Endothelial cell of umbilical vein (primary cell): ENCODE measurements around the gene TMIE. TPM values are rescaled to one million over a fixed set of nuclear protein-coding genes. Genes with fewer than 3 reads are reported as not detected.

ENCODE experiments used
- BruUV-seq: library from RNA; stranded (reverse); fragments of 400-500 nt; replicated peaks from 2 replicates; lab custom pipeline; 2021; lab: Mats Ljungman, UMichigan
- CTCF ChIA-PET: fragments of 300-600, 350-600 bp; sonication (Branson Sonifier 250); formaldehyde crosslinking; loops from one replicate; lab custom pipeline; 2021; ENCODE audit warnings: antibody characterized with exemption, inconsistent platforms; lab: Charles Lee
- POLR2A ChIA-PET: fragments of 300-600, 350-600 bp; sonication (Branson Sonifier 250); formaldehyde crosslinking; loops from one replicate; lab custom pipeline; 2021; ENCODE audit warnings: antibody characterized with exemption, inconsistent platforms; lab: Charles Lee
- DNase-seq: peaks from one replicate; pipeline ENCODE4 v3.0.0-alpha.2; 2011; ENCODE audit warnings: low read depth, low spot score
- FAIRE-seq: peaks from 2 replicates; lab custom pipeline; 2011; peaks lifted over from hg19 to GRCh38; lab: Jason Lieb, UNC
- H2AFZ ChIP-seq: 2 replicates; pipeline ENCODE4 v1.6.0; 2012; ENCODE audit warnings: low read depth, low read length, control low read depth, inconsistent platforms
- H3K27ac ChIP-seq: 2 replicates; pipeline ENCODE4 v1.5.1; 2011; ENCODE audit warnings: low read depth, mild to moderate bottlenecking, control low read depth, low read length, moderate library complexity; ENCODE audit not compliant: insufficient read depth
- H3K27me3 ChIP-seq, 2 experiments: 2 replicates each; pipeline versions ENCODE4 v1.6.0 to v1.6.1; 2011; ENCODE audit warnings: low read length in 2 of 2, mixed read lengths in 1 of 2; ENCODE audit not compliant: control insufficient read depth in 2 of 2, insufficient read depth in 2 of 2
- H3K36me3 ChIP-seq, 2 experiments: 2 replicates in 1 of 2; 3 replicates in 1 of 2; pipeline ENCODE4 v1.5.1; 2011; ENCODE audit warnings: low read length in 2 of 2, mild to moderate bottlenecking in 1 of 2, moderate library complexity in 1 of 2; ENCODE audit not compliant: control insufficient read depth in 2 of 2, insufficient read depth in 2 of 2; ENCODE audit errors: extremely low read depth in 1 of 2
- H3K4me1 ChIP-seq: 3 replicates; pipeline ENCODE4 v1.5.1; 2011; ENCODE audit warnings: mild to moderate bottlenecking, low read length; ENCODE audit not compliant: control insufficient read depth, insufficient read depth; ENCODE audit errors: extremely low read depth
- H3K4me2 ChIP-seq: 2 replicates; pipeline ENCODE4 v1.6.1; 2011; ENCODE audit warnings: low read length, control low read depth, mixed read lengths; ENCODE audit not compliant: insufficient read depth
- H3K4me3 ChIP-seq, 3 experiments: fragments of 200-600 bp in 1 of 3; sonication (generic), shearing (Covaris generic) in 1 of 3; replicated peaks in 1 of 3; 2 replicates each; pipeline ENCODE4 v1.5.1; 2011 to 2016; ENCODE audit warnings: control low read depth in 3 of 3, low read length in 3 of 3, mild to moderate bottlenecking in 2 of 3, inconsistent platforms in 1 of 3, low read depth in 1 of 3, moderate library complexity in 1 of 3; ENCODE audit not compliant: insufficient read depth in 1 of 3
- H3K79me2 ChIP-seq: 2 replicates; pipeline ENCODE4 v1.6.0; 2012; ENCODE audit warnings: low read length, inconsistent platforms; ENCODE audit not compliant: control insufficient read depth, insufficient read depth
- H3K9ac ChIP-seq: replicated peaks from 2 replicates; pipeline ENCODE3; 2011; ENCODE audit warnings: low read length, control low read depth; ENCODE audit not compliant: insufficient read depth; ENCODE audit errors: extremely low read depth
- H3K9me1 ChIP-seq: replicated peaks from 3 replicates; pipeline ENCODE4 v1.6.0; 2011; ENCODE audit warnings: mild to moderate bottlenecking, low read length; ENCODE audit not compliant: control insufficient read depth, insufficient read depth; ENCODE audit errors: extremely low read depth
- H3K9me3 ChIP-seq: replicated peaks from 2 replicates; pipeline ENCODE4 v1.5.1; 2012; ENCODE audit warnings: low read length, inconsistent platforms; ENCODE audit not compliant: control insufficient read depth, insufficient read depth
- H4K20me1 ChIP-seq: replicated peaks from 2 replicates; pipeline ENCODE3; 2011; ENCODE audit warnings: mild to moderate bottlenecking, low read length; ENCODE audit not compliant: control insufficient read depth, insufficient read depth; ENCODE audit errors: extremely low read depth
- EZH2 ChIP-seq: IDR thresholded peaks from 2 replicates; pipeline ENCODE4 v1.6.1; 2012; ENCODE audit warnings: borderline replicate concordance, low read depth, mild to moderate bottlenecking, moderate library complexity, low read length, inconsistent platforms; ENCODE audit not compliant: severe bottlenecking
- FOS ChIP-seq: IDR thresholded peaks from 2 replicates; pipeline ENCODE4 v1.6.1; 2011; ENCODE audit warnings: mild to moderate bottlenecking, low read length, moderate library complexity, borderline replicate concordance; ENCODE audit not compliant: insufficient read depth
- GATA2 ChIP-seq: IDR thresholded peaks from 2 replicates; pipeline ENCODE4 v1.7.0; 2011; ENCODE audit warnings: low read depth, mild to moderate bottlenecking, moderate library complexity, mixed read lengths, low read length; ENCODE audit not compliant: insufficient read length, insufficient read depth
- JUN ChIP-seq: IDR thresholded peaks from 2 replicates; pipeline ENCODE4 v1.6.1; 2011; ENCODE audit warnings: borderline replicate concordance, low read depth; ENCODE audit not compliant: insufficient read length, insufficient read depth
- MAX ChIP-seq: IDR thresholded peaks from 2 replicates; pipeline ENCODE4 v1.6.1; 2011; ENCODE audit not compliant: insufficient read depth, insufficient read length
- MYC ChIP-seq: IDR thresholded peaks from one replicate; pipeline ENCODE4 v1.6.1; 2011; ENCODE audit warnings: mild to moderate bottlenecking, low read depth, low read length
- POLR2A ChIP-seq: IDR thresholded peaks from 2 replicates; pipeline ENCODE4 v1.6.1; 2012; ENCODE audit warnings: low read depth, mild to moderate bottlenecking, control low read depth, low read length
- POLR2AphosphoS5 ChIP-seq: IDR thresholded peaks from 2 replicates; pipeline ENCODE4 v1.6.1; 2012; ENCODE audit warnings: low read depth, mild to moderate bottlenecking, control low read depth, low read length, moderate library complexity; ENCODE audit not compliant: insufficient read depth
- dilution Hi-C: fragments of 300-500 bp; cut with MboI; formaldehyde crosslinking; loops from one replicate; pipeline ENCODE4 v1.15.0; 2019; ENCODE audit warnings: low sequenced_read_pairs; ENCODE audit not compliant: extremely low pct_ligation_motif_present
- intact Hi-C: fragments of 100-400 bp; cut with micrococcal nuclease; formaldehyde crosslinking; loops from one replicate; pipeline ENCODE4 v1.10.0; 2022
- polyA plus RNA-seq, 4 experiments: library from polyadenylated mRNA; depleted of rRNA in 3 of 4; stranded (reverse) in 3 of 4; unstranded in 1 of 4; fragments of >200 nt; gene quantifications; 2 replicates each; pipeline versions ENCODE4 v1.2.1 to v1.2.3, GENCODE V29; 2011 to 2012; ENCODE audit warnings: missing spikeins in 1 of 4
- total RNA-seq: library from RNA; stranded (reverse); gene quantifications from 2 replicates; pipeline ENCODE4 v1.2.3, GENCODE V29; 2021
- TF ChIP-seq, protein P1 (sequence below), 2 donors: IDR thresholded peaks; 1 replicate in 1 of 2; 2 replicates in 1 of 2; pipeline ENCODE4 v1.5.1; 2011; ENCODE audit warnings: low read length in 2 of 2, mild to moderate bottlenecking in 2 of 2, moderate library complexity in 2 of 2, control low read depth in 1 of 2, inconsistent platforms in 1 of 2, low read depth in 1 of 2; ENCODE audit not compliant: insufficient read depth in 1 of 2; ENCODE audit errors: extremely low read depth in 1 of 2

TMIE gene
- total and polyA plus RNA-seq, 2 donors (not counting 3 experiments of a cell fraction or from before 2014, with no cell fraction given) = 0.15 to 0.27 TPM

DNA sequence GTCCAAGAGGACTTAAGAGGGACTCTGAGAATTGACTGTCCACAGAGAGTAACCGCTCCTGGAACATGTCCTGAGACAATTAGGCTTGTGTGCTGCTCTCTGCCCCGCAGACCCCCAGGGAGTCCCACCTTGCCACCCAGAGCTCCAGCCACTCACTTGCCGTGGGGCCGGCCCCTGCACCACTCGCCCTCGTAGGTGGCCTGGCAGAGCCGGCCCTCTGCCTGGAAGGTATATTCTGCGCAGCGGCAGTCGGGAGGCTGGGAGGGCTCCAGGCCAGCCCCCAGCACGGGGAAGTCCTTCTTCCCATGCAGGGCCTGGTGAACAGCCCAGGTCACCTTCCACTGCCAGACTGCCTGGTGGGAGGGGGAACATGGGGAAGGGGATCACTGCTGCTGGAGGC is 18.2 kb upstream of the TMIE start:
- DNase-seq = no peak

More for the DNA sequence above, 18.2 kb upstream of the TMIE start:
- H3K9me1 ChIP-seq = no peaks in the 10 kb centered on the region
- ChIA-PET POLR2A (no interaction called here), CTCF (no interaction called here)
- BruUV-seq = no TSS peak
- TF ChIP-seq GATA2 (no peak), POLR2A (no peak), MAX (no peak), FOS (no peak), MYC (no peak), EZH2 (no peak), POLR2AphosphoS5 (no peak), JUN (no peak)
- TF ChIP-seq, protein P1, sequence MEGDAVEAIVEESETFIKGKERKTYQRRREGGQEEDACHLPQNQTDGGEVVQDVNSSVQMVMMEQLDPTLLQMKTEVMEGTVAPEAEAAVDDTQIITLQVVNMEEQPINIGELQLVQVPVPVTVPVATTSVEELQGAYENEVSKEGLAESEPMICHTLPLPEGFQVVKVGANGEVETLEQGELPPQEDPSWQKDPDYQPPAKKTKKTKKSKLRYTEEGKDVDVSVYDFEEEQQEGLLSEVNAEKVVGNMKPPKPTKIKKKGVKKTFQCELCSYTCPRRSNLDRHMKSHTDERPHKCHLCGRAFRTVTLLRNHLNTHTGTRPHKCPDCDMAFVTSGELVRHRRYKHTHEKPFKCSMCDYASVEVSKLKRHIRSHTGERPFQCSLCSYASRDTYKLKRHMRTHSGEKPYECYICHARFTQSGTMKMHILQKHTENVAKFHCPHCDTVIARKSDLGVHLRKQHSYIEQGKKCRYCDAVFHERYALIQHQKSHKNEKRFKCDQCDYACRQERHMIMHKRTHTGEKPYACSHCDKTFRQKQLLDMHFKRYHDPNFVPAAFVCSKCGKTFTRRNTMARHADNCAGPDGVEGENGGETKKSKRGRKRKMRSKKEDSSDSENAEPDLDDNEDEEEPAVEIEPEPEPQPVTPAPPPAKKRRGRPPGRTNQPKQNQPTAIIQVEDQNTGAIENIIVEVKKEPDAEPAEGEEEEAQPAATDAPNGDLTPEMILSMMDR (IDR thresholded peaks at IDR 0.05; ENCODE audit: extremely low read depth in 1 of 2, insufficient read depth in 1 of 2, low read depth in 1 of 2, low read length in 2 of 2) = no peak
- H4K20me1 ChIP-seq = no peaks in the 10 kb centered on the region
- H3K79me2 ChIP-seq = no peaks in the 10 kb centered on the region
- dilution Hi-C loops (no loop called here), intact Hi-C loops (no loop called here)
- FAIRE-seq = no peak
- no peak overlapping the region for H2AFZ ChIP-seq
- no peaks in the 10 kb centered on the region for H3K36me3 ChIP-seq
- H3K27ac ChIP-seq = no peak overlapping the region
- no peaks in the 10 kb centered on the region for H3K9me3 ChIP-seq
- no peaks in the 10 kb centered on the region for H3K4me1 ChIP-seq
- H3K27me3 ChIP-seq = no peaks in the 10 kb centered on the region
- no peak overlapping the region for H3K4me3 ChIP-seq
- H3K9ac ChIP-seq = no peak overlapping the region
- no peak overlapping the region for H3K4me2 ChIP-seq
